Fibroblast of lung (primary cell): ENCODE results near the gene KDM8.

Experiments
- CTCF ChIP-seq, 2 donors: IDR thresholded peaks in 1 of 2; conservative IDR thresholded peaks in 1 of 2; 1 replicate in 1 of 2; 2 replicates in 1 of 2; pipeline ENCODE4 v1.5.1; 2011 to 2012; ENCODE audit warnings: low read length in 2 of 2, control low read depth in 1 of 2, inconsistent platforms in 1 of 2, low read depth in 1 of 2, mild to moderate bottlenecking in 1 of 2
- EZH2 ChIP-seq: IDR thresholded peaks from 2 replicates; pipeline ENCODE4 v1.5.1; 2012; ENCODE audit warnings: low read length, control low read depth, mild to moderate bottlenecking; ENCODE audit errors: missing control alignments

- TF ChIP-seq CTCF (conservative IDR thresholded peaks at IDR 0.05 in 1 of 2, IDR thresholded peaks at IDR 0.05 in 1 of 2; ENCODE audit: low read depth in 1 of 2, low read length in 2 of 2) (no peak), EZH2 (no peak)
These were observed 22.4 kb downstream of the KDM8 start for GRCh38 chr16:27225536-27226360.
